Esophagus muscularis mucosa (tissue), 3 donors: Measurements from ENCODE around the gene BCAR1.

Source experiments
- CTCF ChIP-seq, 3 experiments: fragments of 200-600 bp in 2 of 3; fragments of 450-650 bp in 1 of 3; sonication (generic) in 2 of 3; IDR thresholded peaks; one replicate each; pipeline ENCODE4 v1.5.1; 2017 to 2019; ENCODE audit warnings: antibody characterized with exemption in 3 of 3, mild to moderate bottlenecking in 2 of 3, moderate library complexity in 1 of 3
- POLR2A ChIP-seq: fragments of 450-650 bp; IDR thresholded peaks from one replicate; pipeline ENCODE4 v1.6.1; 2017; ENCODE audit warnings: antibody characterized with exemption, moderate library complexity, mild to moderate bottlenecking, low read depth
- POLR2AphosphoS5 ChIP-seq, 2 donors: sonication (generic); formaldehyde crosslinking; IDR thresholded peaks; one replicate each; pipeline ENCODE4 v1.6.1; 2017; ENCODE audit warnings: antibody characterized with exemption in 2 of 2

- no peak for TF ChIP-seq CTCF (IDR thresholded peaks at IDR 0.05)
- TF ChIP-seq POLR2AphosphoS5 (IDR thresholded peaks at IDR 0.05): no peak
- TF ChIP-seq POLR2A: no peak
Observed at GRCh38 chr16:75298267-75298666, 46.8 kb upstream of the BCAR1 start.
